ENCODE measurements around the gene HTT.
A peak's percentile ranks its signal among the peaks of the same experiment; 100 is the strongest.

The HTT gene

GRCh38 chr4:3218824-3219760 is 144.6 kb downstream of the HTT start:
- DNase-seq (ENCODE audit: low read depth): peak; percentile 35

GRCh38 chr4:3219761-3220475 is 145.4 kb downstream of the HTT start:
- DNase-seq (ENCODE audit: low read depth): no peak

- DNase-seq (ENCODE audit: low read depth): no peak
Observed at GRCh38 chr4:3220476-3221183, 146.1 kb downstream of the HTT start.

GRCh38 chr4:3221184-3221494 is 146.7 kb downstream of the HTT start:
- no peak for DNase-seq (ENCODE audit: low read depth)

- no peak for DNase-seq (ENCODE audit: low read depth)
Observed at GRCh38 chr4:3221996-3222395, 147.5 kb downstream of the HTT start.

- no peak for DNase-seq (ENCODE audit: low read depth)
Observed at GRCh38 chr4:3223346-3223745, 148.9 kb downstream of the HTT start.

DNA sequence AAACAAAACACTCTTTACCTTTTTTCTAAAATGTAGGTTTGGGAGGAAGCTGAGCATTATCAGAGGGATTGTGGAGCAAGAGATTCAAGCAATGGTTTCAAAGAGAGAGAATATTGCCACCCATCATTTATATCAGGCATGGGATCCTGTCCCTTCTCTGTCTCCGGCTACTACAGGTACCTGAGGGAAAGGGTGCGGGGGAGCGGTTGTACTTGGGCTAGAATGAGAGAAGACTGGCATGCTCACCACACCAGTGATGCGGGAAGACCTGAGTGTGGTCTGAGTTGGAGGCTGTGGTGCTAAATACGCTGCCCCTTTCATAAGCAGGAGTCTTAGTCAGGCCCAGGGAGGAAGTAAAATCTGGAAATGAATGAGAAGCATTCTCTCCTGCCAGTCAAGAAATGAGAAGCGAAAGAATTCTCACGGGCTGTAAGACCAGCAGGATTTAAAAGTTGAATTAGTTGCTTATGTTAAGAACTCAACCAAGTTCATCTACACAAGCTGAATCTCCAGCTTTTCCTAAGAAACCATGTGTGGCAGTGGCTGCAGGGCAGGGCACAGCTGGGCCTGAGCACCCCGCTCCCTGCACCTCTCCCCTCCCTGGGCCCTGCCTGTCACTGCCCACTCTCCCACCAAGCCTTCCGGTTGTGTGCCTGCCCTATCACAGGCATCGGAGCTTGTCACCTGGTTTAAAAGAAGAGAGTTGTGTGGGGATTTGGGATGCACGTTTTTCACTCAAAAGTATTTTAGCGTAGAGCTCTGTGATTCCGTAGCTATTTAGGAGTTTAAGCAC is 149.7 kb downstream of the HTT start:
- DNase-seq (ENCODE audit: low read depth): no peak

- DNase-seq (ENCODE audit: low read depth): no peak
Observed at GRCh38 chr4:3225071-3225850, 150.8 kb downstream of the HTT start.

- no peak for DNase-seq (ENCODE audit: low read depth)
Observed at GRCh38 chr4:3225936-3226335, 151.5 kb downstream of the HTT start.

- no peak for DNase-seq (ENCODE audit: low read depth)
Observed at GRCh38 chr4:3226467-3226866, 152.0 kb downstream of the HTT start.

DNA sequence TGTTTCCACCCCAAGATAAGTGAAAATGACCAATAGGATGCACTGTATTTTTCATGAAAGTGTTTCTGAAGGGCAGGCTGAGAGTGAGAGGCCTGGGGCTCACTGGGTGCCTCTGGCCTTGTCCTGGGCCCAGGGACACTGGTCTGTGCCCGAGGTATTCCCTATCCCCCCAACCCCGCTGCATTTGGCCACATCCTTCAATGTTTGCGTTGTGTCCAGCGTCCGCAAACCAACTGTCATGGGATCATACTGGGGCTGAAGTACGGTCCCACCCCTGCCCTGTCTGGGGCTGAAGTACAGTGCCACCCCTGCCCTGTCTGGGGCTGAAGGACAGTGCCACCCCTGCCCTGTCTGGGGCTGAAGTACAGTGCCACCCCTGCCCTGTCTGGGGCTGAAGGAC is 152.5 kb downstream of the HTT start:
- no peak for DNase-seq (ENCODE audit: low read depth)

DNA sequence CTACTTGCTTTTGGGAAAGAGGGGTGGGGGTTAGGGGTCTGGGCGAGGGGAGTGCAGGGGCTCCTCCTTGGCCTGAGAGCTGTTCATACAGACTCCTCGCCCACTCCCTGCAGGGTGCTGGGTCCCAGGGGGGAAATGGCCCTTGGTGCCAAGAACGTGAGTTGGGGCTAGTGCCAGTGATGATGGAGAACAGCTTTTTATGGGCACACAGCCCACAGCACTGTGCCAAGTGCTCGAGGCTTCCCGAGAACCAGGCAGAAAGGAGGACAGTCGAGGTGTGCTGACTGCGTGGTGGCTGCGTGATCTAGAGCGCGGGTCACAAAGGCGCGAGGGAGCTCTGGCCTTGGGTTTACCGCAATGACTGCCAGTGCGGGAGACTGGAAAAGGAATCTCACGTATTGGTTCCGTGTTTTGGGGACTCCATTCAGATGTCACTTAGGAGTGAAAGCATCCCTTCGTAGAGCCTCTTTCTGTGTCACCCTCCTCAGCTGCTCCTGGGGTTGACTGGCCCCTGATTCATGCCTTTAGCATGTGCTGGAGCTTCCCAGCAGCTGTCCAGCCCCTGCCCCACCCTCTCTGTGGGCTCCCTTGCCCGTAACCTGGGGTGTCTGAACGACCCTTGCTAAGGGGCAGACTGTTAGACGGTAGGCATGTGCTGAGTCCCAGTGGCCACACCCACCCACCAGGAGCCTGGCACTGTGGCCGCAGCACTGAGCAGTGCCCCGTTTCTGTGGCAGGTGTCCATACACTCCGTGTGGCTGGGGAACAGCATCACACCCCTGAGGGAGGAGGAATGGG is 153.6 kb downstream of the HTT start:
- DNase-seq (ENCODE audit: low read depth): no peak

DNA sequence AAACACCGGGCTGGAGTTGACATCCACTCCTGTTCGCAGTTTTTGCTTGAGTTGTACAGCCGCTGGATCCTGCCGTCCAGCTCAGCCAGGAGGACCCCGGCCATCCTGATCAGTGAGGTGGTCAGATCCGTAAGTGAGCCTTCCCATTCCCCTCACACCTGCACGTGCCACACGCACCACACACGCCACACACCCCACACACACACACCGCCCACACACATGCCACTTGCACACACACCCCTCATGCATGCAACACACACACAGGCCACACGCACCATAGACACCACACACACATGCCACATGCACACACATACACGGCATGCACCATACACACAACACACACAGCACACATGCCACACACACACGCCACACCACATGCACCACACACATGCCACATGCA is 154.4 kb downstream of the HTT start:
- no peak for DNase-seq (ENCODE audit: low read depth)

DNA sequence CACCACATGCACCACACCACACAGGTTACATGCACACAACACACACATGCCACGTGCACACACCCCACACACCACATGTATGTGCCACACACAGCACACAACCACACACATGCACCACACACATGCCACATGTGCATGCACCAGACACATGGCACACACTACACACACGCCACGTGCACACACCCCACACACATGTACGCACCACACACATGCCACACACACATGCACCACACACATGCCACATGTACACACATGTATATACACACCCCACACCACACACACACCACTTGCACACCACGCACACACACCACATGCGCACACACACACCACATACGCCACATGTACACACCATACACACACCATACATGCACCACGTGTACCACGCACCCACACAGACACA is 154.8 kb downstream of the HTT start:
- DNase-seq (ENCODE audit: low read depth): no peak

- DNase-seq (ENCODE audit: low read depth): no peak
Observed at GRCh38 chr4:3229964-3230363, 155.5 kb downstream of the HTT start.

DNA sequence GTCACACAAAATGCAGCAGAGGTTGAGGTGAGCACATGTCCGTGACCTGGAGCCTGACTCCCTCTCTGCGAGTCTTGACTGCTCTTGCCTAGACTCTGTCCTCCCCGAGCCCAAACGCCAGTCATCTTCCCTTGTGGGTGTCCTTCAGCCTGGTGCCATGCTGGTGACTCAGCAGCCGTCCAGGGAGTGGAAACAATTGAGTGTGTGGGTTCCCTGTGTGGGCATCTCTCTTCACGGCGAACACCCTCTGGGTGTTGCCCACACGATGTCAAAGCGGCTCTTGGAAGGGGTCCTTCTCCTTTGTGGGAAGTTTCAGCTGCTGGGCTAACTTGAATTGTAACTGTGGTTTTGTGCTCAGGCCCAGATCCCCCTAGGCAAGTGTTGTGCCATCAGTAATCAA is 157.0 kb downstream of the HTT start:
- no peak for DNase-seq (ENCODE audit: low read depth)

DNA sequence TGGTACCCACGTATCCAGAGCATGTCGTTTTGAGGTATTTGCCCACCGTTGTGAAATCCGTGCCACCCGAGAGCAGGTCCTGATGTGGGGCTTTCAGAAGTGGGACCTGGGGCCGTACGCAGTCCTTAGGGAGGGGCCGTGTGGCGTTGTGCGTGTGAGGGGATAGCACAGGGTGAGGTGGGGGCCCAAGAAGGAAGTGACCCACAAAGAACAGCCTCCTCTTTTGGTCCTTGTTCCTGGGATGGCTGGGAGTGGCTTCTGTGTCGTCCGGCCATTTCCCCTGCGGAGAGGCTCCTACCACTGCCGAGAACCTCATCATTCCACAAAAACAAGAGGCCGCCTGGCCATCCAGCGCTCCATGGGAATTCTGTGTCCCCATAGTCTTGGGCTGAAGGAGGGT is 157.5 kb downstream of the HTT start:
- no peak for DNase-seq (ENCODE audit: low read depth)

- DNase-seq (ENCODE audit: low read depth): no peak
Observed at GRCh38 chr4:3232871-3233271, 158.4 kb downstream of the HTT start.

GRCh38 chr4:3233391-3234071 is 159.1 kb downstream of the HTT start:
- peak; percentile 9 for DNase-seq (ENCODE audit: low read depth)

All from amniotic epithelial cell (primary cell).